ENCODE results near the gene PGF.

Gene PGF

GRCh38 chr14:74918380-74918779 lies 37.0 kb downstream of the PGF start:
- H3K36me3 ChIP-seq (ENCODE audit: insufficient read depth, low read length) = no peaks in the 10 kb centered on the region

GRCh38 chr14:74917646-74918081 lies 37.7 kb downstream of the PGF start:
- Histone ChIP-seq H3K27ac (peak overlapping the region; percentile 21; the same call in 1 of the 2 replicates), H3K9me3 (ENCODE audit: low read depth, low read length) (no peaks in the 10 kb centered on the region), H3K9ac (ENCODE audit: insufficient read length) (peak overlapping the region; percentile 33), H3K36me3 (ENCODE audit: insufficient read depth, low read length) (no peaks in the 10 kb centered on the region), H3K4me3 (no peak overlapping the region)
- DNase-seq (ENCODE audit: low read depth, low spot score) = no peak
- TF ChIP-seq EZH2 (IDR thresholded peaks at IDR 0.05) = no peak
- no peak for TF ChIP-seq FOXP2 (optimal IDR thresholded peaks at IDR 0.05; ENCODE audit: control extremely low read depth, extremely low read length, insufficient read depth)
- TF ChIP-seq POLR2AphosphoS5 (IDR thresholded peaks at IDR 0.05; ENCODE audit: borderline replicate concordance, low read depth, low read length) = no peak

More at GRCh38 chr14:74918380-74918779, 37.0 kb downstream of the PGF start:
- no peak overlapping the region for H3K9ac ChIP-seq (ENCODE audit: insufficient read length)
- no peak for DNase-seq (ENCODE audit: low read depth, low spot score)
- H3K27ac ChIP-seq = no peak overlapping the region
- H3K4me3 ChIP-seq = no peak overlapping the region
- H3K9me3 ChIP-seq (ENCODE audit: low read depth, low read length) = no peaks in the 10 kb centered on the region
- TF ChIP-seq EZH2 (IDR thresholded peaks at IDR 0.05) (no peak), FOXP2 (optimal IDR thresholded peaks at IDR 0.05; ENCODE audit: control extremely low read depth, extremely low read length, insufficient read depth) (no peak), POLR2AphosphoS5 (IDR thresholded peaks at IDR 0.05; ENCODE audit: borderline replicate concordance, low read depth, low read length) (no peak)

GRCh38 chr14:74917178-74917543 lies 38.2 kb downstream of the PGF start:
- TF ChIP-seq POLR2AphosphoS5 (IDR thresholded peaks at IDR 0.05; ENCODE audit: borderline replicate concordance, low read depth, low read length) (no peak), FOXP2 (optimal IDR thresholded peaks at IDR 0.05; ENCODE audit: control extremely low read depth, extremely low read length, insufficient read depth) (no peak), EZH2 (IDR thresholded peaks at IDR 0.05) (no peak)

GRCh38 chr14:74915826-74916225 lies 39.6 kb downstream of the PGF start:
- Histone ChIP-seq H3K9ac (ENCODE audit: insufficient read length) (no peak overlapping the region), H3K4me3 (no peak overlapping the region), H3K9me3 (ENCODE audit: low read depth, low read length) (no peaks in the 10 kb centered on the region), H3K27ac (no peak overlapping the region), H3K36me3 (ENCODE audit: insufficient read depth, low read length) (no peaks in the 10 kb centered on the region)
- no peak for TF ChIP-seq FOXP2 (optimal IDR thresholded peaks at IDR 0.05; ENCODE audit: control extremely low read depth, extremely low read length, insufficient read depth)
- TF ChIP-seq POLR2AphosphoS5 (IDR thresholded peaks at IDR 0.05; ENCODE audit: borderline replicate concordance, low read depth, low read length) = no peak
- TF ChIP-seq EZH2 (IDR thresholded peaks at IDR 0.05) = no peak
- no peak for DNase-seq (ENCODE audit: low read depth, low spot score)

More at GRCh38 chr14:74917178-74917543, 38.2 kb downstream of the PGF start:
- DNase-seq (ENCODE audit: low read depth, low spot score) = no peak
- no peak overlapping the region for H3K4me3 ChIP-seq
- no peaks in the 10 kb centered on the region for H3K36me3 ChIP-seq (ENCODE audit: insufficient read depth, low read length)
- H3K9me3 ChIP-seq (ENCODE audit: low read depth, low read length) = no peaks in the 10 kb centered on the region
- peak overlapping the region; percentile 33 for H3K9ac ChIP-seq (ENCODE audit: insufficient read length)
- H3K27ac ChIP-seq = peak overlapping the region; percentile 21; the same call in 1 of the 2 replicates

- Histone ChIP-seq H3K27ac (no peak overlapping the region), H3K9me3 (ENCODE audit: low read depth, low read length) (no peaks in the 10 kb centered on the region), H3K36me3 (ENCODE audit: insufficient read depth, low read length) (no peaks in the 10 kb centered on the region), H3K9ac (ENCODE audit: insufficient read length) (no peak overlapping the region), H3K4me3 (no peak overlapping the region)
- no peak for TF ChIP-seq EZH2 (IDR thresholded peaks at IDR 0.05)
- TF ChIP-seq FOXP2 (optimal IDR thresholded peaks at IDR 0.05; ENCODE audit: control extremely low read depth, extremely low read length, insufficient read depth) = no peak
- no peak for TF ChIP-seq POLR2AphosphoS5 (IDR thresholded peaks at IDR 0.05; ENCODE audit: borderline replicate concordance, low read depth, low read length)
- DNase-seq (ENCODE audit: low read depth, low spot score) = no peak
These were observed 40.0 kb downstream of the PGF start for GRCh38 chr14:74915426-74915825.

- Histone ChIP-seq H3K27ac (0 out of 2 replicates have a peak overlapping the region, but pooled peaks have one; percentile 8), H3K36me3 (ENCODE audit: insufficient read depth, low read length) (no peaks in the 10 kb centered on the region), H3K4me3 (no peak overlapping the region), H3K9me3 (ENCODE audit: low read depth, low read length) (no peaks in the 10 kb centered on the region), H3K9ac (ENCODE audit: insufficient read length) (no peak overlapping the region)
- TF ChIP-seq FOXP2 (optimal IDR thresholded peaks at IDR 0.05; ENCODE audit: control extremely low read depth, extremely low read length, insufficient read depth) (no peak), EZH2 (IDR thresholded peaks at IDR 0.05) (no peak), POLR2AphosphoS5 (IDR thresholded peaks at IDR 0.05; ENCODE audit: borderline replicate concordance, low read depth, low read length) (no peak)
- DNase-seq (ENCODE audit: low read depth, low spot score) = no peak
These were observed 41.3 kb downstream of the PGF start for GRCh38 chr14:74913986-74914573.

GRCh38 chr14:74913393-74913910 lies 41.9 kb downstream of the PGF start:
- no peaks in the 10 kb centered on the region for H3K36me3 ChIP-seq (ENCODE audit: insufficient read depth, low read length)
- DNase-seq (ENCODE audit: low read depth, low spot score) = no peak
- TF ChIP-seq EZH2 (IDR thresholded peaks at IDR 0.05) (no peak), FOXP2 (optimal IDR thresholded peaks at IDR 0.05; ENCODE audit: control extremely low read depth, extremely low read length, insufficient read depth) (no peak)
- H3K9ac ChIP-seq (ENCODE audit: insufficient read length) = no peak overlapping the region
- no peaks in the 10 kb centered on the region for H3K9me3 ChIP-seq (ENCODE audit: low read depth, low read length)
- H3K27ac ChIP-seq = no peak overlapping the region
- no peak overlapping the region for H3K4me3 ChIP-seq

- no peak overlapping the region for H3K9ac ChIP-seq (ENCODE audit: insufficient read length)
- H3K9me3 ChIP-seq (ENCODE audit: low read depth, low read length) = no peaks in the 10 kb centered on the region
- no peak for DNase-seq (ENCODE audit: low read depth, low spot score)
- no peak overlapping the region for H3K27ac ChIP-seq
- H3K36me3 ChIP-seq (ENCODE audit: insufficient read depth, low read length) = no peaks in the 10 kb centered on the region
- TF ChIP-seq POLR2AphosphoS5 (IDR thresholded peaks at IDR 0.05; ENCODE audit: borderline replicate concordance, low read depth, low read length) = no peak
- H3K4me3 ChIP-seq = no peak overlapping the region
These were observed 42.6 kb downstream of the PGF start for GRCh38 chr14:74912801-74913200.

- no peak overlapping the region for H3K9ac ChIP-seq (ENCODE audit: insufficient read length)
- DNase-seq (ENCODE audit: low read depth, low spot score) = no peak
- H3K27ac ChIP-seq = no peak overlapping the region
These were observed 43.3 kb downstream of the PGF start for GRCh38 chr14:74912111-74912510.

More at GRCh38 chr14:74912111-74912510, 43.3 kb downstream of the PGF start:
- Histone ChIP-seq H3K4me3 (no peak overlapping the region), H3K36me3 (ENCODE audit: insufficient read depth, low read length) (no peaks in the 10 kb centered on the region), H3K9me3 (ENCODE audit: low read depth, low read length) (no peaks in the 10 kb centered on the region)
- no peak for TF ChIP-seq FOXP2 (optimal IDR thresholded peaks at IDR 0.05; ENCODE audit: control extremely low read depth, extremely low read length, insufficient read depth)
- TF ChIP-seq POLR2AphosphoS5 (IDR thresholded peaks at IDR 0.05; ENCODE audit: borderline replicate concordance, low read depth, low read length) = no peak
- no peak for TF ChIP-seq EZH2 (IDR thresholded peaks at IDR 0.05)

Measured in SK-N-MC (cell line).